Activated CD8-positive, alpha-beta T cell treated with anti-CD3 and anti-CD28 coated beads for 36 hours (primary cell): ENCODE data around the gene WDR88. TPM values are rescaled to one million over a fixed set of nuclear protein-coding genes. Genes with fewer than 3 reads are reported as not detected.

ENCODE experiments used
- ATAC-seq: fragments of 200-7000 bp; cut with Tn5 transposase; one replicate; pipeline ENCODE4 v1.10.0; 2021; ENCODE audit warnings: mild to moderate bottlenecking, moderate library complexity
- CTCF ChIA-PET: fragments of 350-600 bp; sonication (Branson Sonifier 250); formaldehyde crosslinking; loops from one replicate; lab custom pipeline; 2021; ENCODE audit warnings: antibody characterized with exemption; lab: Charles Lee
- POLR2A ChIA-PET: fragments of 350-600 bp; sonication (Branson Sonifier 250); formaldehyde crosslinking; loops from one replicate; lab custom pipeline; 2021; ENCODE audit warnings: antibody characterized with exemption; lab: Charles Lee
- DNase-seq: peaks from one replicate; pipeline ENCODE4 v3.0.0-alpha.2; 2020
- H3K27ac Mint-ChIP-seq: one replicate; pipeline ENCODE4 v1.8.0; 2021; ENCODE audit warnings: mild to moderate bottlenecking, mixed read lengths
- H3K27me3 Mint-ChIP-seq: one replicate; pipeline ENCODE4 v1.8.0; 2021; ENCODE audit warnings: mixed read lengths
- H3K36me3 Mint-ChIP-seq: one replicate; pipeline ENCODE4 v1.8.0; 2021; ENCODE audit warnings: low read depth, mixed read lengths
- H3K4me1 Mint-ChIP-seq: one replicate; pipeline ENCODE4 v1.8.0; 2021; ENCODE audit warnings: low read depth, mixed read lengths
- H3K4me3 Mint-ChIP-seq: one replicate; pipeline ENCODE4 v1.8.0; 2021; ENCODE audit warnings: mild to moderate bottlenecking, moderate library complexity, mixed read lengths
- H3K9me3 Mint-ChIP-seq: one replicate; pipeline ENCODE4 v1.8.0; 2021; ENCODE audit warnings: mixed read lengths
- CTCF ChIP-seq: fragments of 200-600 bp; IDR thresholded peaks from one replicate; pipeline ENCODE4 v1.8.0; 2022; ENCODE audit warnings: antibody characterized with exemption, mild to moderate bottlenecking
- intact Hi-C: fragments of 100-400 bp; cut with micrococcal nuclease; formaldehyde crosslinking; loops from one replicate; pipeline ENCODE4 v1.10.0; 2022
- total RNA-seq, 2 experiments: library from RNA; stranded (reverse); gene quantifications; one replicate each; pipeline ENCODE4 v1.2.3, GENCODE V29; 2021

WDR88 gene
- total RNA-seq, 2 experiments from 2014 or later = not detected

GRCh38 chr19:33195645-33196347 lies 63.9 kb downstream of the WDR88 start:
- CTCF ChIA-PET = interaction anchor here (1.2 kb wide), 1 partner anchor 12 kb away, joined by 6 read pairs; no protein-coding TSS in a partner anchor
- H3K36me3 Mint-ChIP-seq = no peaks in the 10 kb centered on the region

DNA sequence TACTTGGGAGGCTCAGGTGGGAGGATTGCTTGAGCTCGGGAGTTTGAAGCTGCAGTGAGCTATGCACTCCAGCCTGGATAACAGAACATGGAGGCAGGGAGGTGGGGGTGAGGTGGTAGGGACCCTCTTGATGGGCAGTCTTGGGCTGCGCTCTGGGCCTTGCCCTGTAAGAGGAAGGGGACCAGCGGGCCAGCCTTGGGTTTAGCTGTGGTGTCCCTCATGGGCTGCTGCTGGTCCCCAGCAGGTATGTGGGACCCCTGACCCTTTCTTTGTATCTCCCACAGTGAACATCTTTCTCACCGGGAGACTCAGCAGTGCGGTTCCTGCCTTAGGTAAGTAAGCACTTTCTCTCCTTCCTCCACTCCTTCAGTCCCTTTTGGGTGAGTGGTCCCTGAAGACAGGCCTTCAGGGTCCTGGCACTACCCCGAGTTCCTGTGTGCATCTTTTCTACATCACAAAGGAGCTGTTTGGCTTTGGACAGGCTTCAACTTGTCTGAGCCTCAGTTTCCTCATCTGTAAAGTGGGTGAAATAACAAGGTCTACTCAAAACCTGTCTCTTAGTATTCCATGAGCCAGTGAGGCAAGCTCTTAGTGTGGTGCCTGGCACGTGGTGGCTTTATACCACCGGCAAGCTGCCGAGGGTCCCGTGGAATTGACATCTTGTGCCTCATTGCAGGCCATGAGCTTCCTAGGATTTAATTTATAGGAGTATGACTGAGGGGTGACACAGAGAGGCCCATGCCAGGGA lies 64.7 kb downstream of the WDR88 start:
- H3K4me1 Mint-ChIP-seq = peaks cover 6% of the 10 kb centered on the region
- no peak for TF ChIP-seq CTCF
- CTCF ChIA-PET = interaction anchor here (0.8 to 2.4 kb wide), 4 partner anchors 12 to 52 kb away, joined by 3 to 18 read pairs (median 8); no protein-coding TSS in a partner anchor
- ATAC-seq = no peak
- H3K9me3 Mint-ChIP-seq = no peaks in the 10 kb centered on the region
- no peak overlapping the region for H3K27ac Mint-ChIP-seq
- intact Hi-C loops = no loop called here
- H3K4me3 Mint-ChIP-seq = no peak overlapping the region
- no peak for DNase-seq
- peaks cover 22% of the 10 kb centered on the region for H3K27me3 Mint-ChIP-seq
- POLR2A ChIA-PET = interaction anchor here (1.0 kb wide), 1 partner anchor 35 kb away, joined by 3 read pairs; no protein-coding TSS in a partner anchor
- H3K36me3 Mint-ChIP-seq = no peaks in the 10 kb centered on the region

More at GRCh38 chr19:33195645-33196347, 63.9 kb downstream of the WDR88 start:
- H3K9me3 Mint-ChIP-seq = no peaks in the 10 kb centered on the region
- DNase-seq (no peak), ATAC-seq (no peak)
- intact Hi-C loops = no loop called here
- no peak for TF ChIP-seq CTCF
- peaks cover 6% of the 10 kb centered on the region for H3K4me1 Mint-ChIP-seq
- peaks cover 24% of the 10 kb centered on the region for H3K27me3 Mint-ChIP-seq
- no peak overlapping the region for H3K4me3 Mint-ChIP-seq
- no peak overlapping the region for H3K27ac Mint-ChIP-seq
- POLR2A ChIA-PET = no interaction called here

- Mint-ChIP-seq H3K36me3 (no peaks in the 10 kb centered on the region), H3K27me3 (peaks cover 12% of the 10 kb centered on the region), H3K9me3 (no peaks in the 10 kb centered on the region), H3K4me3 (no peak overlapping the region), H3K4me1 (peaks cover 6% of the 10 kb centered on the region), H3K27ac (no peak overlapping the region)
- ATAC-seq (no peak), DNase-seq (no peak)
- intact Hi-C loops = no loop called here
- CTCF ChIA-PET = interaction anchor here (0.8 to 2.4 kb wide), 4 partner anchors 13 to 53 kb away, joined by 3 to 18 read pairs (median 8); no protein-coding TSS in a partner anchor
- POLR2A ChIA-PET = interaction anchor here (0.6 kb wide), 1 partner anchor 28 kb away, joined by 6 read pairs; no protein-coding TSS in a partner anchor
- no peak for TF ChIP-seq CTCF
Observed at GRCh38 chr19:33197591-33198000, 65.7 kb downstream of the WDR88 start.

- no peak for TF ChIP-seq CTCF
- Mint-ChIP-seq H3K27ac (no peak overlapping the region), H3K4me3 (no peak overlapping the region), H3K36me3 (no peaks in the 10 kb centered on the region), H3K9me3 (no peaks in the 10 kb centered on the region), H3K27me3 (peaks cover 8% of the 10 kb centered on the region), H3K4me1 (peaks cover 6% of the 10 kb centered on the region)
- CTCF ChIA-PET = interaction anchor here (2.0 to 2.4 kb wide), 3 partner anchors 14 to 54 kb away, joined by 6 to 18 read pairs (median 10); no protein-coding TSS in a partner anchor
- POLR2A ChIA-PET = interaction anchor here (0.6 kb wide), 1 partner anchor 21 kb away, joined by 3 read pairs; no protein-coding TSS in a partner anchor
- ATAC-seq (no peak), DNase-seq (no peak)
- intact Hi-C loops = no loop called here
Observed at GRCh38 chr19:33198169-33198568, 66.3 kb downstream of the WDR88 start.
